EL (cell line): ENCODE data around the gene TRIM34.
A peak's percentile ranks its signal among the peaks of the same experiment; 100 is the strongest.
"Not testable (repeated sequence)": the region's sequence is repeated elsewhere in the genome, so short reads cannot be mapped to it uniquely, and the experiment has no call there.

Source experiments
- DNase-seq: peaks from one replicate; pipeline ENCODE4 v3.0.0-alpha.2; 2016

The TRIM34 gene

GRCh38 chr11:5622802-5623201, 2.0 kb upstream of the TRIM34 start:
- no peak for DNase-seq

GRCh38 chr11:5625281-5625680, 480 bp downstream of the TRIM34 start:
- DNase-seq, result peak; percentile 6

DNA sequence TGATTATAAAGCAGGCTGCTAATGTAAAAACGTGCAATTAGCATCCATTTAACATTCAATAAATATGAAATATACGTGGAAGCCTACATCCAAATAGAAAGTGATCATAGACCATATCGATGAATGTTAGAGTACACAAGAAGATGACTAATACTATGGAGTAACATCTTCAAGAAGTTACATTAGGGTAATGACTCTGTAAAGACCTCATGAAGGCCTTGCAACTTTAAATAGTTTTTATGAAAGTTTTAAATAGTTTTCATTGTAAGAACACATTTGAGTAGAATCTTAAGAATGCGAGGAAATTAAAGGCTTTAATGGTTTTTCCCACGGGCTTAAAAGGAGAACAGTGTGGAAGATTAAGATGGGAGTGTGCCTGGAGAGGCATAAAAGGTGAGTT, 1.4 kb downstream of the TRIM34 start:
- peak; percentile 30 for DNase-seq

DNA sequence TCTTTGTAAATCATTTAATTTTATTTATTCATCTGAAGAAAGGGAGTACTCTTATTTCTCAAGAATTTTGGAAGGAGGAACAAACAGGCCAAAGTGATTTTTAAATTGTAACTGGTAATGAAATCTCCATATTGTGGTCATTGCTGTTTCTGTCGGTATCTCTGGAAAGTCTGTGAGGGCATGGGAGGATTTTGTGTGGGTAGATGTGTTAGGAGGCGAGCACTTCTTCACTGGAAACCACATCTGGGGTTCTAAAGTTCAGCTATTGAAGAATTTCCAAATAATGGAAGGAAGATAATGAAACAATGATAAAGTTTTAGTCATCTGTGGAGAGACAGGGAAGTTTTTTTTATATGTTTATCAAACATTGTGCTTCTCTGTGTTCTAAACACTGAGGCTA, 6.6 kb downstream of the TRIM34 start:
- no peak for DNase-seq

GRCh38 chr11:5631969-5632635, 7.3 kb downstream of the TRIM34 start:
- no peak for DNase-seq

GRCh38 chr11:5639953-5640352, 15.2 kb downstream of the TRIM34 start:
- DNase-seq, result no peak

DNA sequence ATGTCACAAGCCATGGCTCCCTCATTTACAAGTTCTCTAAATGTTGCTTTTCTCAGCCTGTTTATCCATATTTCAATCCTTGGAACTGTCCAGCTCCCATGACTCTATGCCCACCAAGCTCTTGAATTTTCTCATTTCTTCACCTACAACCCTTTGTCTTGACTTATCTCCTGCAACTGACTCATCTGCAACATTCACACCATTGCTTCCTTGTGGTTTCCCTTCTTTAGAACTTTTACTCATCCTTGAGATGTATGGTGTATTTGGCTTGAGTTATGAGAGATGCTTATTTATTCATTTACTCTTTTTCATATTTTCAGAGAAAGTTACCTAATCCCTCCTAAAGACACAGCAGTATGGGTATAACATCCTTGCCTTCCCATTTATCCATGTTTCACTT, 18.8 kb downstream of the TRIM34 start:
- DNase-seq, result no peak

- no peak for DNase-seq
Measured at GRCh38 chr11:5646139-5646538, 21.3 kb downstream of the TRIM34 start.

DNA sequence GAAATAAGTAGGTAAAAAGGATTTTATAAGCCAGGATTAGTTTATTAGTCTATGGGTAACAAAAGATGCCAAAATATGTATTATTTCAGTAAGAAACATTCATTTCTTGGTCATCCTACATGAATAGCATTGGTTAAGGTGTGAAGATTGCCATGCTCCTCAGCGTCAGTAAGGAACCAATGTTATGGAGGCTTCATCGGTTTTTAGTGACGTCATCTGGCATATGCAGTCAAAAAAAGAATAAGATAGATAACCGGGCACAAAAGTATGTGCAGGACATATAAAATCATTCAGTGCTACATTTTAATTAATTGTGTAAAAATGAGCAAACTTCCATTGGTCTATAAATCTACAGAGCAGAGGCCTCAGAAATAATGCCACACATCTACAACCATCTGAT, 30.7 kb downstream of the TRIM34 start:
- DNase-seq, result no peak

GRCh38 chr11:5656956-5657355, 32.2 kb downstream of the TRIM34 start:
- DNase-seq, result not testable (repeated sequence)

GRCh38 chr11:5658318-5658717, 33.5 kb downstream of the TRIM34 start:
- DNase-seq, result no peak

DNA sequence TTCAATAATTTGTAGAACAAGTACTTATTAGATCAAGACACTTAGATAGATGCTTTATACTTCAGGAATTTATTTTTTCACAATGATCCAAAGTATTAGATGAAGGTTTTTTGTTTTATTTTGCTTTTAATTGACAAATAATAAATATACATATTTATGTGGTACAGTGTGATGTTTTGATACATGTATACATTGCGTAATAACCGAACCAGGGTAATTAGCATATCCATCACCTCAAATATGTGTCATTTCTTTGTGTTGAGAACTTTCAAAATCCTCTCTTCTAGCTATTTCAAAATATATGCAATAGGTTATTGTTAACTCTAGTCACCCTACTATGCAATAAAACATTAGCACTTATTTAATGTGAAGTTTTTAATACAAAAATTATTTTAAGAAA, 38.7 kb downstream of the TRIM34 start:
- DNase-seq, result no peak

GRCh38 chr11:5665051-5665570, 40.3 kb downstream of the TRIM34 start:
- no peak for DNase-seq

DNA sequence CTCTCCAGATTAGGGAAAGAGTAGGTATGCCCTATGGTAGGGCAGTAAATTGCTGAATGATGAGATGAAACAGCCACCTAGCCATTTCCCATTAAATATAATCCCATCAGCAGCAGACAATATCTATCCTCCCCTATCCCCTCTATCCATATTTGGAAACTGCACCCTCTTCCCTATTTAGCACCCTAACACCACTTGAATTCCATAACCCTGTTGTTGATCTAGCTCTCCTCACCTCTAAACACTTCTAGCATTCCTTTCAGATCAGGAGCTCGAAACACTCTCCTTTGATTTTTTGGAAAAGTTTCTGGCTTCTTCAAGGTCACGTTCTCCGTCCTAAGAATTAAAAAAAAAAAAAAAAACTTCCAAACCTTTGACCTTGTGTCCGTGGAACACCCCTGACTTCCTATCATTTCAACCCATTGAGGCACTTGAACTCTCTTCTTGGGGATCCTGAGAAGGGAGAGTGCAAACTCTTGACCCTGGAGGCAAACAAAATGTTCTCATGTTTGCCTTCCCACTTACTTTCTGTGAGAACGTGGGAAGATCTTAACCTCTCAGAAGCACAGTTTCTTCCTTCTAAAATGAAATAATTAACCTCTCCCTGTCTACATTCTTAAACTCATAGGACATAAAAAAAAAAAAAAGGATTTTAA, 41.1 kb downstream of the TRIM34 start:
- DNase-seq, result no peak

DNA sequence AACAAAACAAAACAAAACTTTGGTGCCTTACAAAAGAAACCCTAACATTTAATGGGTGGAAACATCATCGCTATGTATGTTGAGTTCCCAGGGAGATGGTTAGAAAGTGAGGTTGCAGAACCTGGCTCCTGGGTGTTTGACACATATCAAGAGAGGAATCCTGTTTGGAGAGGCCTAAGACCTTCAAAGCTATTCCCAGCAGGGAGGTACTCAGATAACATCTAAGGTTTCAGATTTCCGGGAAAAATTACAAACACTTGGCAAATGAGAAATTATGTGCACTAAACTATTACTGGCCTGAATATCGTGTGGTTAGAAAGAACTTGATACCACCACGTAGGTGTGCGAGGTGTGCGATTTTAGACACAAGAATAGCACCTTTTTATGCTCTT, 41.6 kb downstream of the TRIM34 start:
- no peak for DNase-seq

- DNase-seq, result peak; percentile 4
Measured at GRCh38 chr11:5671831-5672230, 47.0 kb downstream of the TRIM34 start.

DNA sequence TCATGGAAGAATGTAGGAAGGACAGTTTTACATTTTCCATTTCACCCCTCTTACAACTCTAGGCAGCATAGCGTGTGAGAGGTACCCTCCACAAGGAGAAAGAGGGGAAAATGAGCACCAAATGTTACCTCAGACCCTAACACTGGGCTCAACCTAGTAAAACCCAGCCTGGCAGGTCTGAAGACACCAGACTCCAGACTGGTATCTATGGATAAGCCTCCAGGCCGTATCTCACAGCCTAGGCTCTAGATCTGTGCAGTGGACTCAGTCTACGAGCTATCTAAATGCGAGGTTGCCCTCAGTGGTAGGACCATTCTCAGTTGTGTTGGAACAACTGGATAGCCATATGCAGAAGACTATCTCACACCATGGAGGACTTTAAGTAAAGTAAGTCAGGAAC, 49.6 kb downstream of the TRIM34 start:
- no peak for DNase-seq

DNA sequence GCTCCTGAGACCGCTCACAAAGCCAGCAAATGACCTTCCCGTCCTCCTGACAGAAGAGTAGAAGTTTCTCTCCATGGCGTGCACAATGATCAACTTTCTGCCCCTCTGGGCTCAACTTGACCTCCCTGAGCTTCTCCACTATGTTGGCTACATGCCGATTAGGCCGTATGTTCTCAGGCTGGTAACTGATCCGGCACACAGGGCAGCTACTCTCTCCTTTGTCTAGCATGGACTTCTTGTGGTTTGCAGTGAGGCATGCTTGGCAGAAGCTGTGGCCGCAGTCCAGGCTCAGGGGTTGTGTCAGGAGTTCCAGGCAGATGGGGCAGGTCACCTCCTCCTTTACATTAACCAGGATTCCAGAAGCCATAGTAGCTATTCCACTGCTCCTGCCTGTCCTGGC, 55.0 kb downstream of the TRIM34 start:
- DNase-seq, result no peak

DNA sequence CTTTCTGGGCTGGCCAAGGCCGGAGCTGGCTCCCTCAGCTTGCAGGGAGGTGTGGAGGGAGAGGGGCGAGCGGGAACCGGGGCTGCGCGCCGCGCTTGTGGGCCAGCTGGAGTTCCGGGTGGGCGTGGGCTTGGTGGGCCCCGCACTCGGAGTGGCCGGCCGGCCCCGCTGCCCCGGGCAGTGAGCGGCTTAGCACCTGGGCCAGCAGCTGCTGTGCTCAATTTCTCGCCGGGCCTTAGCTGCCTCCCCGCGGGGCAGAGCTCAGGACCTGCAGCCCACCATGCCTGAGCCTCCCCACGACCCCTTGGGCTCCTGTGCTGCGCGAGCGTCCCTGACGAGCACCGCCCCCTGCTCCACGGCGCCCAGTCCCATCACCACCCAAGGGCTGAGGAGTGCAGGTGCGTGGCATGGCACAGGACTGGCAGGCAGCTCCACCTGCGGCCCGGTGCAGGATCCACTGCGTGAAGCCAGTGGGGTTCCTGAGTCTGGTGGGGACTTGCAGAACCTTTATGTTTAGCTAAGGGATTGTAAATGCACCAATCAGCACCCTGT, 58.2 kb downstream of the TRIM34 start:
- not testable (repeated sequence) for DNase-seq

- DNase-seq, result peak; percentile 6
Measured at GRCh38 chr11:5683620-5684019, 58.8 kb downstream of the TRIM34 start.

- DNase-seq, result peak; percentile 13
Measured at GRCh38 chr11:5684036-5684645, 59.3 kb downstream of the TRIM34 start.

- peak; percentile 98 for DNase-seq
Measured at GRCh38 chr11:5684646-5685362, 60.0 kb downstream of the TRIM34 start, which contains the start of gene TRIM5. Gene TRIM5, minus strand, starts transcription at chr11:5685074. Its CDS starts 4,897 bp downstream, at chr11:5680177.

DNA sequence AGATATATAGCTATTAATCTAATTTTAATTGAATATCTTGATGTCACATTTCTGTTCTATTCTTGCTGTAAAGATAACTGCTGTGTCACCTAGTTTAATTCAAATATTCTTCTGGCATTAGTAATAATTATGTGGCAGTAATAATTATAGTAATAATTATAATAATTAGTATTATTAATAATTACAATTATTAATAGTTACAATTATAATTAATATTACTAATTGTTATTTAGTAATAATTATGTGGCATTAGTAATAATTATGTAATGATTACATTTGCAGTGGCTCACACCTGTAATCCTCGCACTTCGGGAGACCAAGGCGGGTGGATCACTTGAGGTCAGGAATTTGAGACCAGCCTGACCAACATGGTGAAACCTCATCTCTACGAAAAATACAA, 61.6 kb downstream of the TRIM34 start:
- no peak for DNase-seq
